HG02759 (cell line): ENCODE measurements around the gene ZNF611.
"Not testable (repeated sequence)": the region's sequence is repeated elsewhere in the genome, so short reads cannot be mapped to it uniquely, and the experiment has no call there.

Experiments
- ATAC-seq: cut with Tn5 transposase; IDR thresholded peaks from one replicate; pipeline ENCODE4 v1.9.1; 2021; ENCODE audit warnings: mild to moderate bottlenecking, moderate library complexity; ENCODE audit not compliant: unreplicated experiment

Gene ZNF611

DNA sequence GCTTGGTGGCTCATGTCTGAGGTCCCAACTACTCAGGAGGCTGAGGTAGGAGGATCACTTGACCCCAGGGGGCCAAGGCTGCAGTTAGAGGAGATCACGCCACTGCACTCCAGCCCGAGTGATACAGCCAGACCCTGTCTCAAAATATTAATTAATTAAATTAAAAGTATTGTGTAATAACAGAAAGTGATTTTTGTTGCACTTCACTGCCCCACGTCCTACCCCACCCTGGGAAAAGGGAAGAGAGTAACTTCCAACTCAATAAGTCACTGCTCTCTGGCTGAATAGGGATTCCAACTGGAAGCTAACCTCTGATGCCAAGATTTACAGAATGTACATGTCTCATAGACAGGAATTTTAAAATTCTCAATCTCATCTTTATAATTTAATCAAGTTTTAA, 47.2 kb downstream of the ZNF611 start:
- no peak for ATAC-seq

DNA sequence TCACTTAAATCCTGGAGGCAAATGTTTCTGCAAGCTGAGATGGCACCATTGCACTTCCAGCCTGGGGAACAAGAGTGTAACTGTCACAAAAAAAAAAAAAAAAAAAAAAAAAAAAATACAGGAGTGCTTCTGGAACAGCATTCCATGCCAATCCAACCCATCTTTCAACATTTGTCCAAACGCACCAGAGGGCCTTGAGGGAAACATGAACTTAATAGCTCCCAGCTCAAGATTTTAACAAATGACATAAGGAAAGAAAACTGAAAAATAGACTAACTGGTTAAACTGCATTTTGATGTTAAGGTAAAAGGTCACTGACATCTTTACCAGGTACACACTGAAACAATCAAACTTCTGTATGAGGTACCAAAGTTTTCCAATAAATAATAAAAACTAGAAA, 49.0 kb downstream of the ZNF611 start:
- no peak for ATAC-seq

DNA sequence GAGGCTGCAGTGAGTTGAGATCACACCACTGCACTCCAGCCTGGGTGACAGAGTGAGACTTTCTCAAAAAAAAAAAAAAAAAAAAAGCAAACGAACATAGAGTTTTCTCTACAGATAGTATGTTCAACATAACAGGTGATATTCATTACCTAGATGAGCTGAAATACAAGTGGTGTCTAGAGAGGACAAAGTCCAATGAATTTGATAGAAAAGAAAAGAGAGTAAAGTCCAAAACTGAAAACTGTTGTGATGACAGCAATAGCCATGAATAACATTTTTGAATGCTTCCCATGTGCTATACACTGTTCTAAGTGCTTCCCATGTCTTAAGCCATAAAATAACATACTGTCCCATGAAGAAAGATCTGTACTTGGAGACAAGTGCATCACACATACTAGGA, 53.6 kb downstream of the ZNF611 start:
- ATAC-seq, result not testable (repeated sequence)

GRCh38 chr19:52679598-52679997, 55.2 kb downstream of the ZNF611 start:
- ATAC-seq, result no peak

DNA sequence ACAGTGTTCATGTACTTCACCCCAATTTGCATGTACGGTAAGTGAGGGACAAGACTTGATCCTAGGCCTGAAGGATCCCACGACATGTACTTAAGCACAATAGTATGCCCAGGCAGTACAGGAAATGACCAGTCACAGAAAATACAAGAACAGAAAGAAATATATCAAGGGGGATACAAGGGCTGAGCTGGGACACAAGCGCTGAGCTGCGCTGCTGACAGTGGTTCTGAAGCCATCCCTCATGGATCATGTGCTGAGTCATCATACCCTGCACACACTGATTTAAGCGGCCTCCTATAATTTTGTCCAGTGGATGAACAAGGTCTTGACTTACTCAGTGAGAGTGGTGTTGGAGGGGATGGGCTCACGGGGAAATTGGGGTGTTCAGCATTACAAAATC, 59.6 kb downstream of the ZNF611 start:
- ATAC-seq, result not testable (repeated sequence)

- no peak for ATAC-seq
Observed at GRCh38 chr19:52673014-52673413, 61.8 kb downstream of the ZNF611 start.

- ATAC-seq, result no peak
Observed at GRCh38 chr19:52670046-52670445, 64.8 kb downstream of the ZNF611 start.

DNA sequence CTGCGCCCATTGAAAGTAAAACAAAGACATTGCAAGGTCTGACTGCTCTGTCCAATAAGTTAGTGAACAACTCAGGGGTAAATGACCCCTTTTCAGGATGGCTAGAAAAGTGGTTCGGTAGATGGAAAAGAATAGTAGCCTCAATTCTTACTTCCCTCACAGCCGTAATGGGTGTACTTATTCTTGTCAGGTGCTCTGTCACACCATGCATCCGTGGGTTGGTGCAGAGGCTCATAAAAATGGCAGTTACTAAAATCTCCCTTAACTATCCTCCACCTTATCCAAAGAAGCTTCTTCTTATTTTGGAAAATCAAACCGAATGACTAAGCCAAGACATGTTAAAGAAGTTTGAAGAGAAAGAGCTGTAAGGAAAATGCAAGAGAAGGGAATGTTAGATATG, 65.3 kb downstream of the ZNF611 start:
- no peak for ATAC-seq

GRCh38 chr19:52667972-52668371, 66.9 kb downstream of the ZNF611 start:
- no peak for ATAC-seq

- ATAC-seq, result no peak
Observed at GRCh38 chr19:52666506-52666905, 68.3 kb downstream of the ZNF611 start.

GRCh38 chr19:52665529-52665928, 69.3 kb downstream of the ZNF611 start:
- no peak for ATAC-seq

DNA sequence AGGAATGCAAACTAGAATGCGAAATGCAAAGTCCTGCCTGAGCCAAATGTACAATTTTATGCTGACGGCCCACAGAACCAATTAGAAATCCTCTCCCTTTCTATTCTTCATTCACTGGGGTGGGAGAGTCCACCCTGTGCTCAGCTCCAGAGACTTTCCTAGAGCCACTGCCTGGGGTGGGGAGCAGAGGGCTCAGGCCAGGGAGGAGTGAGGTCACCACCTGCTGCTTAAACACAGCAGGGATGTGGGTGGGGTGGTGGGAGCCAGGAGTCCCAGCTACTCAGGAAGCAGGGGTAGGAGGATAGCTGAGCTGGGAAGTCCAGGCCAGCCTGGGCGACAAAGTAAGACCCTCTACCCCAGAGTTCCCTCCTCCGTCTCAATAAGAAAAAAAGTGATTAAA, 69.8 kb downstream of the ZNF611 start:
- ATAC-seq, result no peak

DNA sequence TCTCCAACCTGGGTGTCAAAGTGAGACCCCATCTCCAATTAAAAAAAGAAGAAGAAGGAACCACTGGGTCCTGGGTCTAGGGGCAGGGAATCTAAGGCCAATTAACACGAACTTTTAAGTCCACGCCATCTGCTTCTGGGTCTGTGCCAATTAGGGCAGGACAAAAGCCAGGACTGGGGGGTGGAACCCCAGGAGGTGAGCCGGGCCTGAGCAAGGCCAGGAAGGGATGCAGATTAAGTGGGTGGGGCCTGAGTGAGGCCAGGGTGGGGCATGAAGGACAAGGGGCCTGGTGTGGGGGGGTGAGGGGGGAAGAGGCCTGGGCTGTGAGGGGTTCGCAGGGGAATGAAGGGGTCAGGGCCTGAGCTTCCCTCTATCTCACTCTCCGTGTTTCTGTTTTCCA, 70.4 kb downstream of the ZNF611 start:
- no peak for ATAC-seq

GRCh38 chr19:52662631-52663030, 72.2 kb downstream of the ZNF611 start:
- no peak for ATAC-seq

DNA sequence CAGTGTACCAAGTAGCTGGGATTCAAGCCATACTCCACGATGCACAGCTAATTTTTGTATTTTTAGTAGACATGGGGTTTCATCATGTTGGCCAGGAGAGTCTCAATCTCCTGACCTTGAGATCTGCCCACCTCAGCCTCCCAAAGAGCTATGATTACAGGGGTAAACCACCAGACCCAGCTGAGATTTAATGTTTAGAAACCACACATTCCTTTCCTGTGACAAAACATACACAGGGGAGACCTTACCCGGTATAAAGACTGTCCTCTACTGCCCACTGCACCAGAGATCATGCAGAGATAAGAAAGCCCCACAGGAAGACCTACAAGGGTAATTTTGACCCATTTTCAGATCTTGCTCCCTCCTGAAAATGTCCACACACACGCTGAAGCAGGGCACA, 73.9 kb downstream of the ZNF611 start:
- no peak for ATAC-seq

GRCh38 chr19:52659013-52659412, 75.8 kb downstream of the ZNF611 start:
- ATAC-seq, result no peak

DNA sequence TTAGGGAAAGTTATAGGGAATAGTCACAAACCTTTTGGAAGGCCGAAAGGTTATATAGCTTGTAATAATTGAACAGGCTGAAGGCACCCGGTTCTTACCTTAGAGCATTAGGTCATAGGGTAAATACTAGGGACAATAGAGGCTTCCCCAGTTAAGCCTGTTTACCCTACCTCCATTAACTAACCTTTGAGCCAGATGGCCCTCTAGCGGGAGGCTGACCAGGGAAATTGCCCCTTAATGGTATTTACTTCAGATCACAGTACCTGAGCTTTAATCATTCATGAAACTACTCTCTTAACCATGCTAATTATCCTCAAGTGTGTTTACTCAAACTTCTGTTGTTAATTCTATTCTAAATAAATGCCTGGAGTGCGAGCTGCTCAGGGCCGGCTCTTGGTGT, 76.2 kb downstream of the ZNF611 start:
- ATAC-seq, result no peak

GRCh38 chr19:52653161-52653560, 81.7 kb downstream of the ZNF611 start:
- no peak for ATAC-seq
